ENCODE results near the gene CARF.

Gene CARF

GRCh38 chr2:203030991-203031390 lies 118.9 kb downstream of the CARF start:
- TF ChIP-seq ZFX (IDR thresholded peaks at IDR 0.05) (no peak), CTCF (conservative IDR thresholded peaks at IDR 0.05) (no peak)
- no peak overlapping the region for H3K27ac ChIP-seq

GRCh38 chr2:203033395-203033794 lies 121.3 kb downstream of the CARF start:
- no peak overlapping the region for H3K27ac ChIP-seq
- TF ChIP-seq ZFX (IDR thresholded peaks at IDR 0.05) (no peak), CTCF (conservative IDR thresholded peaks at IDR 0.05) (no peak)

- TF ChIP-seq ZFX (IDR thresholded peaks at IDR 0.05): no peak
- TF ChIP-seq CTCF (conservative IDR thresholded peaks at IDR 0.05): no peak
- H3K27ac ChIP-seq: no peak overlapping the region
Observed at GRCh38 chr2:203035879-203036470, 123.9 kb downstream of the CARF start.

Data from C4-2B (cell line).